HG03060 (cell line): ENCODE data around the gene LYRM9.
"Not testable (repeated sequence)": the region's sequence is repeated elsewhere in the genome, so short reads cannot be mapped to it uniquely, and the experiment has no call there.

ENCODE experiments used
- ATAC-seq: cut with Tn5 transposase; IDR thresholded peaks from one replicate; pipeline ENCODE4 v1.9.1; 2021; ENCODE audit warnings: low read depth, moderate number of reproducible peaks; ENCODE audit not compliant: unreplicated experiment

LYRM9 gene

DNA sequence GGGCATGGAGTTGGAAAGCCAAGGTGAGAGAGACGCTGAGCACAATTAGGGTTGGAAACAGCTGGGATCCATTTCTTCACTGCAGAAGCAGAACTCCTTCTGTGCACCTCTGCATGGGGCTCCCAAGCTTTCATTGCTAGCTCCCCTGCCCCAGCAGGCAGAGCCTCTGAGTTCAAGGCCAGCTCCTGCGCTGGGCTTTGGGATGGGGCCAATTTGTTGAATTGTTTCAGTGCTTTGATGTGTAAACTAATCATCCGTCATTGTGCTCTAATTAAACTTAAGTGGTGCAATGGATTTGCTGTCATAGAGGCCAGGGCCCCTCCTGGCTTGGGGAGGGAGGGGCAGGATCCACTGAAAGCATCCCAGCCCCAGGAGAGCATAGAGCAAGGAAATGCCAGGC is 13.5 kb upstream of the LYRM9 start:
- no peak for ATAC-seq

DNA sequence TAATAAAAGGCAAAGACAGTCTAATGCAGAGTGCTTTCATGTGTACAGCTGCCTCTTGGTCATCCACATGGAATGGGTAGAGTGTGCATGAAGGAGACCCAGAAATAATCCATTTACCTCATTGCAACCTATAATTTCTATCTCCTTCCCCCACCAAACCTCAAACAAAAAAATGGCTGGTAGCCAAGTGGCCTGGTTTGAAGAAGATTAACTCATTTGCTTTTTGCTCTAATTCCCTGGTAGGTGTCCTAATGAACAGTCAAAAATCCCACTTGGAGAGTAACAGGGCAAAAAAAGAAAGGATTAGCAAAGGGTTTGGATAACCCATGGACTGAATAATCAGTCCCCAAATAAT is 13.0 kb upstream of the LYRM9 start:
- ATAC-seq, result no peak

DNA sequence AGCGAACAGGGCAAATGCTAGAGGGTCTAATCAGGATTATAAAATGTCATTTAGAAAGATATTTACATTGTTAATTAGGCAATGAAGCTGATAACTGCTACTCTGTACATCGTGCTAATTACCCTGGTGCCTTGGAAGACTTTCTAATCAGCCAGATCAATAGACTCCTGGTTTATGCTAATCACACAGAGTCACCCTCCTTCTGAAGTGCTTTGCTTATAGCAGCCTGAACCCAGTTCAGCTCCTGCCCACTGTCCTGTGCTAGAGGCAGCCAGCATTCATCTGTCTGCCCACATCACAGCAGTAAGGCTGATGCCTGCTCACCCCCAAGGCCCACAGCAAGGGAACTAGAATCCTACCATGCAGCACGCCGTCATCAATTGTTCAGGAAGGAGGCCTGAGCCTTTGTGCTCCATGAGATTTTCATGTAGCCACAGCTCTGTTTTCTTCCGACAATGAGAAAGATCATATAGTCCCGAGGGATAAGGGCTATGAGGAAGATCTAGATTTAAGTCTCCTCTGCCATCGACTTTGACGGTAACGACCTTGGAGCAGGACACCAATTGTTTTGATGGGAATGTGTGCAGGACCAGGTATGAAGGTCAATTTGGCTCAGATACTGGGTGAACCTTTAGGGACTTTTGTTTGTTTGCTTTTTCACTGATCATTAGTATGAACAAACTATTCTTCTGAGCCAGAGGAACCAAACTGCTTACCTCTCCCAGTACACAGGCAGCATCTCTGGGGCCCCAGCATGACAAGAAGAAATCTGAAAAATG is 12.5 kb upstream of the LYRM9 start:
- ATAC-seq, result no peak

DNA sequence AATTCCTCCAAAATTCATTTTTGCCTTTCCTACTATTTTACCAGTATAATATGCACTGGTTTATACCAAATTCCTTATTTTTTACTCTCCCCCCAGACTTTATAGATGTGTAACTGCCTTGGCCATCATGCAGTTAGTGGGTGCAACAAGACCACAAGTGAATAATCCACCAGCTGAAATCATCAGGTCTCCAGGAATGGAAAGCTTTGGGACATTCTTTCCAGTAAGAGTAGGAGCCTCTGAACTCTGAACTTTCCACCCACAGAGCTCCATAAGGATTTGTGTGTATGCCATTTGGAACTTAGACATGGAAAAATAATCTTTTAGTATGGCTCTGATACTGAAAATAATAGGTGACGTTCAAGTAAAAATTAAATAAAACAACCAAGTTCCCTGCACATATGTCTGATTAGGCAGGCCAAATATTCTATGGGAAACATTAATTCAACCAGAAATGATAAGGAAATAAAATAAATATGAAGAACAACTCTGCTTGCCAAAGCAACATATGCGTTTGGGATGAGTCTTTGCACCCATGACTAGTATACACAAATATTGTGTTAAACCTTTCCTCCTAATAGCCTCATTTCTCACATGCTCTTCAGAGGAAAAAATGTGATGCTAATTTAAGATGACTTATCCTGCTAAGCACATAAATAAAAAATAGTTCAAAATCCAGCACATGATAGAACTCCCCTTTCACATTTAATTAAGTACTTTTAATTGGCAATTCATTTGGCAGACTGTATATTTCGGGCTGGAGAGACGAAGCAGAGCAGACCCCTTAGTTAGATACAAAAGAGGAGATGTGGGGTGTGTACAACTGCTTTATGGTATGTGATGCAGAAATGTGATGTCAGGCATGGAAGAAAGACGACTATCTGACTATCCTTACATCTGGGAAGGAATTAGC is 11.6 kb upstream of the LYRM9 start:
- no peak for ATAC-seq

DNA sequence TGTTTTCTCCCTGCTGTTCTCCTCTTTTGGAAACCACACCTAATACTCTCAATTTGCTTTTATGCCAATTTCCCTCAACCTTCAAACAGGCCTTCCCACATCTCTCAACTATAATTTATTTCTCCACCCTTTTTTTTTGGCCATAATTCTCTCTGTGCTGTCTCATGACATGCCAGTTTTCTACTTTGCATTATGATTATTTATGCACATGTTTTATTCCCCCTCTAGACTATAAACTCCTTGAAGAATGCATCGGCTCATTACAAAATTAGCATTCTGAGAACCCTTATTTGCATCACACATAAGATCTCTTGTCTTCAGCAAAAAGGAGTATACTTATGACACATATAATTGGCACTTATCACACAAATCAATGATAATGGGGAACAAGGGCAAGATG is 10.9 kb upstream of the LYRM9 start:
- ATAC-seq, result no peak

DNA sequence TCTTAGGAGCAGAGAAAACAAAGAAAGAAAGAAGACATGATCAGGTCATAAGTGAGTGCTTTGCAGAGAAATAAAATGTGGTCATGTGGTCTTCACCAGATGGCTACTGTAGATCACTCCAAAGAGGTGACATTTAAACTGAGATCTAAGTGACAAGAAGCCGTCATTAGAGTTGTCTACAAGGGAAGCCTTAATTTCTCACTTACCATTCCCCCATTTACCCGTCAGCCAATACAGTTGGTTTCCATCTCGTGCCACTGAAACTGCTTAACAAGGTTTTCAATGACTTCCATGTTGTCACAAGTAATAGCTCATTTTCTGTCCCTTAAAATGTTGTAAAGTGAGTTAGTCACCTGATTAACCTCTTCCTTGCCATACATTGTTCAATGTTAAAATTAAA is 6.4 kb upstream of the LYRM9 start:
- ATAC-seq, result no peak

DNA sequence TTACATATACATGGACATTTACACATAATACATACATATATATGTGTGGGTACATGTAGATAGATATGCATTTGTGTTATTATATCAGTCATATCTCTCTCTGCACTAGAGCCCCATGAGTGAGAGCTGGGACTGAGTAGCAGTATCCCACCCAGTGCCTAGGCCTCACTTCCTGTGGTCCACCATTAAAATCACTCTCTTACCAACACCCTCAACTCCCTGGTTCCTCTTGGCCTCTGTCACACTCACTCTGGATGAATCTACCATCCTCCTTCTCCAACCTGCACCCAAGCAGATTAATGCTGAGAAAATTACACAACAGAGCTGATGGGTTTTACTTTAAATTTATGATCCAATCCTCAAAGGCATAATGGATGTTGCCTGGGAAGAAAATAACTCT is 4.9 kb upstream of the LYRM9 start:
- no peak for ATAC-seq

DNA sequence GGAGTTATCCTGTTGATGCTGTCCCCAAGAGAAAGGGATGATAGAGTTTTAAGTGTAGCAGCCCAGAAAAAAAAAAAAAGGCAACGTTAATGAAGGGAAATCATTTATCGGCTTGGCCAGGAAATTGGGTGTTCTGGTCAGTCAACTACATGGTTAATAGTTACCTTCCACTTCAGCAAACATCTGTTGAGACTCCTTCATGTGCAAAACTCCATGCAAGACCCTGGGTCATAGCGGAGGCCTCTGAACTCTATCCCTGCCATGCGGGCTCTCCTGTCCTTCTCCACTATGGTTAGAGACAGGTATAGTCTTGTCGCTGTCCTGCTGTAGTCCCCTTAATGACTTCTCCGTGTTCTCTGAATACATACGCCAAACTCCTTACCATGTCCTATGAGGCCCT is 3.5 kb upstream of the LYRM9 start:
- ATAC-seq, result no peak

DNA sequence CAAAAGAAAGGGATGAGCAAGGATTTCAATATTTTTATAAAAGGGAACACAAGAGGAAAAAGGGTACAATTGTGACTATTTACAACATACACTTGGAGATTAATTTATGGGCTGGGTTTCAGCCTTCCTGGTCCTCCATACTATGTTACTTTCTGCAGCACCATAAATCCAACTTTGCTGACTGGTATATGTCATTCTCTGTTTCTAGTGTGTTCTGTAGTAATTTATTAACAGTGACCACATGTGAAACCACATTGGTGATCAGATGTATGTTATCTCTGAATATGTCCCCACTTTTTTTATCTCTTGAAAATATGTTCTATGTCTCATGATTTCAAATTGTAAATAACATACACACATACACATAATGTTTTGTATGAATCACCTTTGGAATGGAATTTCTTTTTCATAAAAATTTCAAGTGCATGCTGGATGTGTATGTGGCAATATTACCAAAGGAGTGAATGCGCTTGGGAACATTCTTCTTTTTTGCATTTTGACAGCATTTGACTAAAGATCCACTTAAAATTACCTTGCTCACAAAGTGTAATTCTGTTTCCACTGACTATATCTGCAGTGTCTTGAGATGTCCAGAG is 2.9 kb upstream of the LYRM9 start:
- no peak for ATAC-seq

DNA sequence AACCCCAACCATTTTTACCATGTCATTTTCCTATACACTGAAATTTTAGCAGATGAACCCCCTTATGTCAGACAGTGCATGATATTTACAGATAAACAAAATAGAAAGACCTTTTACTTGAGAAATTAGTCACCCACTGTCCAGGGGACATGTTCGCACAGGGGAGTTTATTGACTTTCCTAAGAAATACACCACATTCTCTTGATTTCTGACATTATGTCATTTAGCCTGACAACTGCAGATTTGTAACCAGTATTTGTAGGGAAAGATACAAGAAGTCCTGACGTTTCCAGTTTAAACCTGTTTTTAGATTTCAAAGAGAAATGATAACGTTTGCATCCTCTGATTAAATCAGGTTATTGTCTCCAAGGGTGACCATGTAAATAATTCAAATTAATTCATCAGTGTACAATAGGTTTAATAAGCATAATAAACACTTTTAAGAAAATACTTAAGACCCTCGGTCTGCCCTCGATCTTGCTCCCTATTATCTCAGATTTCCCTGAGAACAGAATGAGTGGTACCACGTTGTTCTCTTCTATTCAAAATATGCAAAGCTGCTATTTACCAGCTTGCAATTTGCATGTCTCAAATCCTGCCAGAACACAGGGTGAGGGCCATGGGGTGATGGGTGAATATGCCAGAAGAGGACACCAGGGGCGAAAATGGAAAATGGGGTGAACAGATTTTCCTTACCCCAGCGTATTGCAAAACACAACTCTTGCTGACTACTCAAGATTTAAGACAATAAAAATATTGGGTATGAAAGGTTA is 2.1 kb upstream of the LYRM9 start:
- no peak for ATAC-seq

DNA sequence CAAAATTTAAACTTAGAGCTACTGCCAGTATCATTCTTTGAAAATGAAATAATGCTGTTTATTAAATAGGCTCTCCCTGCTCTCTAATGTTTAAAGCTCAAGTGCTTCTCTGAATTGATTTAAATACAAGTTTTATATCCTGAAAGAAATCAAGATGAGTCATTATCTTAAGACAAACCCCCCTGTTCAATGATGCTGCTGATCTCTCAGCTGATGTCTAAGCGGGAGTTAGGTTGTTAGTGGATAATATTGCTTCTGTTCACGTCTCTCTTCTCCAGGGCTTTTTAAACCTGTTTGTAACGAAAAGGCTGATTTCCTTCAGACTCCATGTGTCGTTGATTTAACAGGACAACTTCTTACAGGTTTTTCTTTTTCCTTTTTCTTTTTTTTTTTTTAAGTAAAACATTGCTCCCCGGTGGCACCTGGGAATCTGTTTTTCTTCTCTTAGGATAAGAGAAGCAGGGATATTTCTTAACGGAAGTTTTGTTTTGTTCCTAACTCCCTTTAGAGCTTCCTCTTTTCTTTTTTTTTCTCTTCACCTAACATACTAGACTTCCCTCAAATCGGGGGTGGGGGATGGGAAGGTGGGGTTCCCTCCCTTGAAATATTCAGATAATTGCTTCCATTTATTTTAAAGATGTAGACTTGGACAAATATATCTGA is 807 bp upstream of the LYRM9 start:
- no peak for ATAC-seq

DNA sequence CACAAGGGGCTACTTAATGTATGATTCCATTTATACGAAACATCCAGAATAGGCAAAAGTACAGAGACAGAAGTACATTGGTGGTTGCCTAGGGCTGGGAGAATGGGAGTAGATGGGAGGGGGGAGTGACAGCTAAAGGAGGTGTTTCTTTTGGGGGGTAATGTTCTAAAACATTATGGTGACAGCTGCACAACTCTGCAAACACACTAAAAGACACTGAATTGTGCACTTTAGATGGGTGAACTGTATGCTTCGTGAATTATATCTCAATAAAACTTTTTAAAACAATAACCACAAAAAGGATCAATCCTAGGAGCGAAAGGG is 661 bp downstream of the LYRM9 start:
- no peak for ATAC-seq

DNA sequence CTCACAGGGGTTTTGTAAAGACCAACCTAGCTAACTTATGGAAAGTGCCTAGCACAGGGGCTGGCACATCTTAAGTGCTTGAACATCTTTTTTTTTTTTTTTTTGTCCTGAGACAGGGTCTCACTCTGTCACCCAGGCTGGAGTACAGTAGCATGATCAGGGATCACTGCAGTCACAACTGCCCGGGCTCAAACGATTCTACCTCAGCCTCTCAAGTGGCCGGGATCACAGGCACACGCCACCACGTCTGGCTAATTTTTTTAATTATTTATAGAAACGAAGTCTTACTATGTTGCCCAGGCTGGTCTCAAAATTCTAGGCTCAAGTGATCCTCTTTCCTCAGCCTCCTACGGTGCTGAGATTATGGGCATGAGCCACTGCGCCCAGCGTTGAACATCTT is 1.3 kb downstream of the LYRM9 start:
- ATAC-seq, result no peak

DNA sequence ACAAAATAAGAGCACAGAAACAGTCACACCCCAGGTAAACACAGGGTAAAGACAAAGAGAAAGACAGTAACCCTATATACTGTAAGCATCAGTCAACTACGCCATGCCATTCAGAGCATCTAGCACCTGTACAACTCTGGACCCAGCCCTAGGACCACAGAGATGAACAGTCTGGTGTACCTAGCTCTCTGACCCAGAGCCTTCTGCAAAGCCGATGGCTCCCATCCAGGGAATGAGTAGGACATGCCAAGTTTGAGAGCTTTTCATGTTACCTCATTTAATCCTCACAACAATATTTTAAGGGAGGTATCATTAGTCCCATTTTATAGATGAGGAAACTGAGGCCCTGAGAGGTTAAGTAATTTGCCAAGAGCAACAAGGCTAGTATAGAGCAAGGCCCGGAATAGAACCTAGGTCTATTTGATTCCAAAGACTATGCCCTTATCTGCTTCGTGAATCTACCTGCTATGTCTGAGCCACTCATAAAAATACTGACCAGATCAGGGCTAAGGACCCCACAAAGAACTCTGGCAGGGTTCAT is 3.4 kb downstream of the LYRM9 start:
- no peak for ATAC-seq

DNA sequence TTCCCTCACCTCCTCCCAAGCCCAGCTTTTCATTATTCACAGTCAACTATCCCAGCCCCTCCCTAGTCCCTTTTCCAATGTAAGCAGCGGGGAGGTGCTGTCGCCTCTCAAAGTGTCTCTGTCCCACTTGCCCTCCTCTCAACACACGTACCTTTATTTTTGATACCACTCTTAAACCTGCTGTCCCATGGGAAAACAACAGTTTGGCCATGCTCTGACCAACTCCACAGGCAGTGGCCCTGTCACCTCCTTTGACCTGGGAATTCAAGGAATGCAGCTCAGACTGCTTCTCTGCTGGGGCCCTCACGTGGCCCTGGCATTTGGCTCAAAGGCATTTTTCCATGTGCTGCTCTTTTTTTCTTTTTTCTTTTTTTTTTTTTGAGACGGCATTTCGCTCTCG is 4.2 kb downstream of the LYRM9 start:
- no peak for ATAC-seq

DNA sequence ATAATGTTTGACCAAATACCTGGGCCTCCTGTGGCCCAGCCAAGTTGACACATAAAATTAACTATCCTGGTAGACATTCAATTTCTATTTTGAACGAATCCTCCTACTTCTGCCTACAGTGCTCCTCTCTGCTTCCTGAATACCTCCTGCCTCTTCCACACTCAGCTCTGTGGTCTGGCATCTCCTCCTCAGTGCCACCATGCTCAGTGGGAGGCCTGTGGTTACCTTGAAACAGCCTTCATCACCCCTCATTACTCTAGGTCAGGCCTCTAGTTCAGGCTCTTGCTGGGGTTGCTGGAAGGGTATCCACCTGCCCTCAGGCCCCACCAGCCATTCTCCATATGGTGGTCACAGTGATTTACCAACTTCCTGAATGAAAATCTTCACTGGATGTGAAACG is 5.1 kb downstream of the LYRM9 start:
- ATAC-seq, result no peak

DNA sequence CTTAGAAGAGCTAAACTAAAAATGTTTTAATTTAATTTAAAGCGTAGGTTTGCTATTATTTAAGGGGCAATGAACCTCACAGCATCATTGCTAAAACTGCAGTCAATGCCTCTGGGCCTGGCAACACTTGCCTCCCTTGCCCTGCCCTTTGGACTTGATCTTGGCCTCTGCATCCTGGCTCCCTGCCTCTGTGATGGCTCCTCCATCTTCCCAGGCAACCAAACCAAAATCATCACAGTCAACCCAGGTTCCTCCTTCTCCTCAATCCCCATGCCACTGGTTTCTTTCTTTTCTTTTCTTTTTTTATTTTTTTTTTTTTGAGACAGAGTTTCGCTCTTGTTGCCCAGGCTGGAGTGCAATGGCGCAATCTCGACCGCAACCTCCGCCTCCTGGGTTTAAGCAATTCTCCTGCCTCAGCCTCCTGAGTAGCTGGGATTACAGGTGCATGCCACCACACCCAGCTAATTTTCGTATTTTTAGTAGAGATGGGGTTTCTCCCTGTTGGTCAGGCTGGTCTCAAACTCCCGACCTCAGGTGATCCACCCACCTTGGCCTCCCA is 6.7 kb downstream of the LYRM9 start:
- not testable (repeated sequence) for ATAC-seq

DNA sequence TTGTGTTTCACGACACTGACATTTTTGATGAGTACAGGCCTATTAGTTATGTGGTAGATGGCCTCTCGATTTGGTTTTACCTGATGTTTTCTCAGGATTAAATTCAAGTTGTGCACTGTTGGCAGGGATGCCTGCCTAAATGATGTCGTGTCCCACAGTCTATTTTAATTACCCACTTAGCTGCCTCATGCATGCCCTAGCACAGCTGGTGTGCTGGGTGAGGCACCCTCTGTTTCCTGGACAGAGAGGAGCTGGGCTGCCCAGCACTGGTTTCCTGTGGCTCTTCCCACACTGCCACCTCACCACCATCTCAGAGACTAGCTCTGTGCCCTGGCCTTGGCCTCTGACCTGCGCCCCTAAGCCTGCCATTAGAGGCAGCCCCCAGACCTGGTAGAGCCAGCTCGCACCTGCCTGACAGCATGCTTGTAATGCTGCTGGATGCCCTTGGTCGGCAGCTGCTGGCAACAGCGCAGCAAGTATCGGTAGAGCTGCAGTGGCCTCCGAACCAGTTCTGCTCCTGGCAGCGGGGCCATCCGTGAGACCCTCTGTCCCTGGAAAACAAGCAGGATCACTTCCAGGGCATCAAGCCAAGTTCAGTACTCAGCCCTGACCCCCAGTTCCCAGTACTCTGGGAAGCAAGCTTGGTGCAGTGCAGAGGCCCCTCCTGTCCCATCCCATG is 10.9 kb downstream of the LYRM9 start:
- ATAC-seq, result no peak

DNA sequence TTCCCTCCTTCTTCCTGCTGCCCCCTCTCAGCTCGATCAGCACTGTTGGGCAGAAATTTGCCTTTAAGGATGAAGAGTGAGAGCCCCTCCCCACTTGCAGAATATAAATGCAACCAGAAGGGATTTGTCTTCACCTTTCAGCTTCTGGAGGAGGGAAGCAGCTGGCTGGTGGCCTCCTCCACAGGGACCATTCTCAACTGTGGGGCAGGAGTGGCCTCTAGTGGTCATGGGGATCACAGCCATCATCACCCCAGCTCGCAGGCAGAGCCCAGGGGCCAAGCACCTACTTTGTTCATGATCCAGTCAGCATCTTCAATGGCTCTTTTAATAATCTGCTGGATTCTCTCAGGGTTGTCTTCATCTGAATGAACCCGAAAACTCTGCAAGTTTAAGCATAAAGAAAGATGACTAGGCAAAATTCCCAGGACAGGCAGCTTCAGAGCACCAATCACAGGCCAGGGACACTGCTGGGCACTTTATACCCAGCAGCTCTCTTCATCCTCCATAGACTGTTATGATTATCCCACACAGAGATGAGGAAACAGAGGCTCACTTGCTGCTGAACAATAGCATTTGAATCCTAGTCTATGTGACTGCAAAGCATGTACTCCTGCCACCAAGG is 13.1 kb downstream of the LYRM9 start:
- no peak for ATAC-seq
